Parathyroid adenoma (tissue), 2 donors: ENCODE measurements around the gene MSH2.

ENCODE experiments used
- H2AFZ ChIP-seq: fragments of 300-600 bp; sonication (generic); one replicate; pipeline ENCODE4 v1.7.0; 2017; ENCODE audit warnings: antibody characterized with exemption, mild to moderate bottlenecking
- H3K27ac ChIP-seq: fragments of 300-600 bp; sonication (generic); one replicate; pipeline ENCODE4 v1.7.0; 2017
- H3K27me3 ChIP-seq: fragments of 300-600 bp; sonication (generic); one replicate; pipeline ENCODE4 v1.7.0; 2017; ENCODE audit warnings: low read length; ENCODE audit not compliant: control insufficient read depth, insufficient read depth
- H3K36me3 ChIP-seq: fragments of 300-600 bp; sonication (generic); one replicate; pipeline ENCODE4 v1.7.0; 2017; ENCODE audit warnings: low read length; ENCODE audit not compliant: control insufficient read depth, insufficient read depth
- H3K4me1 ChIP-seq: fragments of 300-600 bp; sonication (generic); one replicate; pipeline ENCODE4 v1.7.0; 2017; ENCODE audit warnings: control low read depth
- H3K4me2 ChIP-seq: fragments of 300-600 bp; sonication (generic); one replicate; pipeline ENCODE4 v1.7.0; 2017; ENCODE audit warnings: low read length
- H3K4me3 ChIP-seq: fragments of 300-600 bp; sonication (generic); one replicate; pipeline ENCODE4 v1.7.0; 2017; ENCODE audit warnings: low read depth, low read length
- H3K79me2 ChIP-seq: fragments of 300-600 bp; sonication (generic); one replicate; pipeline ENCODE4 v1.7.0; 2017; ENCODE audit warnings: control low read depth
- H3K9ac ChIP-seq: fragments of 300-600 bp; sonication (generic); one replicate; pipeline ENCODE4 v1.7.0; 2017; ENCODE audit warnings: mild to moderate bottlenecking
- H3K9me3 ChIP-seq: fragments of 300-600 bp; sonication (generic); one replicate; pipeline ENCODE4 v1.7.0; 2017; ENCODE audit warnings: low read length; ENCODE audit not compliant: control insufficient read depth
- TF ChIP-seq, protein P1 (sequence below): fragments of 300-600 bp; sonication (generic); IDR thresholded peaks from one replicate; pipeline ENCODE4 v1.7.0; 2017; ENCODE audit warnings: antibody characterized with exemption, mild to moderate bottlenecking
- donor health status: primary hyperparathyroidism.

MSH2 gene

DNA sequence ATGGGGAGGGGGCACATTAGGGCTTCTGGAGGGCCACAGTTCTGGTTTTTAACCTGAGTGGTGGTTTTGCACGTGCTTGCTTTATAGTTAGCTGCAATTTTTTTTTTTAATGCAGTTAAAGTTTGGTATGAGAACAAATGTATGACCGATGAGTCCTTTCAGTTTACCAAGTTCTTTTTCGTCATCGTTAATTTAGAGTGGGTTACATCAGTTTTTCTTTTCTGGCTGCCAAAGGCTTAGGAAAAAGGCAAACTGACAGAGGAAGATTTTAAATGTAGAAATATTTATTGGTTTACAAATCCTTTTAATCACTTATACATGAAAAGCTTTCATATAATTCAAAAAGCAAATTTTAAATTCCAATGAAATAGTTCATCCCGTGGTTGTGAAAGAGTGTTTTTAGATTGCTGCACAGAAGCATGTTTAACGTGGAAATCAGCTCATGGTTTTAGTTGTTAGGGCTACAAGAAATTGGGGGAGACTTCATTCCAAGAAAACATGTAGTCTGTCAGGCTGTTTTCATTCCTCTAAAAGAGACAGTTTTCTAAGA lies 82.9 kb downstream of the MSH2 start:
- Histone ChIP-seq H3K9ac (no peak overlapping the region), H3K4me1 (no peaks in the 10 kb centered on the region)

DNA sequence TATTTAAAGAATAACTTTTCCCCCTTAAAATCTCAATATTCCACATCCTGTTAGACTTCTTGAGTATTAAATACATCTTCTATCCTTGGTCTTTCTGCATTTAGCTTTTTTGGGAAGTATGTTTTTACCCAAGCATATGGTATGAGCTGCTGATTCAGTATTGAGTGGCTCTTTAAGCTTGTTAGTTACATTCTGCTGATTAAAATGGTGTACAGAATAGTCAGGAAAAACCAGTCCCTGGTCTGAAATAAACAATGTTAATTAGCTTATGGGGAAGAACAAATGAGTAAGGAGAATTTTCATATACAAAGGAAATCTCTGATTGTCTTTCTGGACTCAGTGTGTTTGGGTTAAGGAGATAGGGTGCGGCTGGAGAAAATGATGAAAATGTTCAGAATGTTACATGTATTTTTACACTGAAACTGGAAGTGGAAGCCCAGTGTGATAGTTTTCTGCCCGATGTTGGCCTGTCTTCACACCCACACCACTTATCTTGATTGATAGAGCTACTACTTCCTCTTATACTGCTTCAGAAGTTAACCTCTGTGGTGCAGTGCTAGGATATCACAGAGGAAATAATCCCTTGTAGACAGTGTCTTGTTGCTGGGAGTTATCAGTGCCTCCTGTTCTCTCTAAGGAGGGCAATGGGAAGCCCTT lies 84.0 kb downstream of the MSH2 start:
- H3K27ac ChIP-seq = no peak overlapping the region
- TF ChIP-seq, protein P1, sequence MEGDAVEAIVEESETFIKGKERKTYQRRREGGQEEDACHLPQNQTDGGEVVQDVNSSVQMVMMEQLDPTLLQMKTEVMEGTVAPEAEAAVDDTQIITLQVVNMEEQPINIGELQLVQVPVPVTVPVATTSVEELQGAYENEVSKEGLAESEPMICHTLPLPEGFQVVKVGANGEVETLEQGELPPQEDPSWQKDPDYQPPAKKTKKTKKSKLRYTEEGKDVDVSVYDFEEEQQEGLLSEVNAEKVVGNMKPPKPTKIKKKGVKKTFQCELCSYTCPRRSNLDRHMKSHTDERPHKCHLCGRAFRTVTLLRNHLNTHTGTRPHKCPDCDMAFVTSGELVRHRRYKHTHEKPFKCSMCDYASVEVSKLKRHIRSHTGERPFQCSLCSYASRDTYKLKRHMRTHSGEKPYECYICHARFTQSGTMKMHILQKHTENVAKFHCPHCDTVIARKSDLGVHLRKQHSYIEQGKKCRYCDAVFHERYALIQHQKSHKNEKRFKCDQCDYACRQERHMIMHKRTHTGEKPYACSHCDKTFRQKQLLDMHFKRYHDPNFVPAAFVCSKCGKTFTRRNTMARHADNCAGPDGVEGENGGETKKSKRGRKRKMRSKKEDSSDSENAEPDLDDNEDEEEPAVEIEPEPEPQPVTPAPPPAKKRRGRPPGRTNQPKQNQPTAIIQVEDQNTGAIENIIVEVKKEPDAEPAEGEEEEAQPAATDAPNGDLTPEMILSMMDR = no peak

More for the DNA sequence above, 82.9 kb downstream of the MSH2 start:
- H3K9me3 ChIP-seq = no peaks in the 10 kb centered on the region
- H3K4me3 ChIP-seq = no peak overlapping the region
- TF ChIP-seq, protein P1 = no peak
- no peak overlapping the region for H3K4me2 ChIP-seq
- H2AFZ ChIP-seq = no peak overlapping the region
- no peaks in the 10 kb centered on the region for H3K79me2 ChIP-seq
- no peaks in the 10 kb centered on the region for H3K27me3 ChIP-seq
- no peaks in the 10 kb centered on the region for H3K36me3 ChIP-seq
- no peak overlapping the region for H3K27ac ChIP-seq

DNA sequence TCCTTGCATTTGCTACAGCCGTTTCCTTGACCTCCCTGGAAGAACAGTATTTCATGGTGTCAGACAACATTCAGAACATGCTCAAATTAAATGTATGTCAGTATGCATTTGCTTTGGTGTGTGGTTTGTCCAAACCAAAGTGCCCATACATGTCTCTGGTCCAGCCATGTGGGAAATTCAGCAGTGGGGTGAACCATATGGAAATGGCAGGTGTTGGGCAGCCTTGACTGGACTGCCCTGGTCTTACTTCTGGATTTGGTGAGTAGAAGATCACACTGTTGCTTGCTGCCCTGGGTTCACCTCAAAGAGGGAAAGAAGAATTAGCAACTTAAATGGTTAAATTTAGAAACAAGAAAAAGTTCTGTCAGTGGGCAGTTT lies 84.5 kb downstream of the MSH2 start:
- Histone ChIP-seq H3K36me3 (no peaks in the 10 kb centered on the region), H3K4me3 (no peak overlapping the region), H2AFZ (no peak overlapping the region), H3K27ac (no peak overlapping the region), H3K27me3 (no peaks in the 10 kb centered on the region), H3K4me2 (no peak overlapping the region), H3K9me3 (no peaks in the 10 kb centered on the region), H3K9ac (no peak overlapping the region), H3K4me1 (no peaks in the 10 kb centered on the region), H3K79me2 (no peaks in the 10 kb centered on the region)
- TF ChIP-seq, protein P1 = no peak

More for the DNA sequence above, 84.0 kb downstream of the MSH2 start:
- Histone ChIP-seq H3K9me3 (no peaks in the 10 kb centered on the region), H3K4me1 (no peaks in the 10 kb centered on the region), H3K27me3 (no peaks in the 10 kb centered on the region), H3K36me3 (no peaks in the 10 kb centered on the region), H2AFZ (no peak overlapping the region), H3K4me3 (no peak overlapping the region), H3K4me2 (no peak overlapping the region), H3K79me2 (no peaks in the 10 kb centered on the region), H3K9ac (no peak overlapping the region)

DNA sequence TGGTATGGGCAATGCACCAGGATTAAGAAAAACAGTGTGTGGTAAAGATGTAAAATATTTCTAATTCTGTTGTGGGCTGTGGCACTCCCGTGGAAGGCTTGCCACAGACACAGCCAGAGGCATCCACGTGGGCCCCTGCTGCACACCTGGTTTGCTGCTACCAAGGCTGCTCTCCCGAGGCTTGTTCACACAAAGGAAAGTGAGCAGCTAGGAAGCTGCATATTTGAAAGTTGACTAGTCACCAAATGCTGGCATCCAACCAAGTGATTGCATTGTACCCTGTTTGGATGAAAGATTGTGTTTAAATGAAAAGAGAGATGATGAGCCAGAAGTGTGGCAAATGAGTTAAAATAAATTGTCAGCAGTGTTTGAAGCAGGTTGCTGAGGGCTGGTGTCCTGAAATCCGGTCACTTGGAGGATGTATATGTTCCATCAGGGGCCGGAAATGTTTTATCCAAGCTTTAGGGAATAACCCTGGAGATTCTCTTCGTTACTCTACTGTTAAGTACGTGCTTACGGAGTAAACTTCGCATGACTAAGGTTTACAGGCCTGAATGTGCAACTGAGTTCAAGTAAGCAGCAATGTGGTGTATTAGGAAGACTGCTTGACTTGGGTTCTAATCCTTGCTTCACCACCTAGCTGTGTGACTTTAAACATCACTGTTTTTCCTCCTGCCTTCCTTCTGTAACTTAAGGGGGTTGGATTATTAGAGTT lies 86.1 kb downstream of the MSH2 start:
- Histone ChIP-seq H3K9me3 (no peaks in the 10 kb centered on the region), H3K79me2 (no peaks in the 10 kb centered on the region), H3K36me3 (no peaks in the 10 kb centered on the region), H3K9ac (no peak overlapping the region), H3K27me3 (no peaks in the 10 kb centered on the region), H3K4me1 (no peaks in the 10 kb centered on the region), H3K4me3 (no peak overlapping the region), H3K4me2 (no peak overlapping the region), H3K27ac (no peak overlapping the region), H2AFZ (no peak overlapping the region)
- TF ChIP-seq, protein P1 = no peak
